Astrocyte of the cerebellum (primary cell): ENCODE results near the gene CLDND2.
"Not testable (repeated sequence)": the region's sequence is repeated elsewhere in the genome, so short reads cannot be mapped to it uniquely, and the experiment has no call there.

Source experiments
- DNase-seq: peaks from one replicate; pipeline ENCODE4 v3.0.0-alpha.2; 2011; ENCODE audit warnings: low read depth
- H3K4me3 ChIP-seq: 2 replicates; pipeline ENCODE4 v1.5.1; 2011; ENCODE audit warnings: mild to moderate bottlenecking, low read depth, low read length, moderate library complexity
- in situ Hi-C: cut with HindIII; loops from 2 replicates; pipeline ENCODE4 v1.10.0; 2017; ENCODE audit warnings: low sequenced_read_pairs
- TF ChIP-seq, protein P1 (sequence below): IDR thresholded peaks from 2 replicates; pipeline ENCODE4 v1.5.1; 2012; ENCODE audit warnings: low read length, low read depth, moderate library complexity, mild to moderate bottlenecking; ENCODE audit errors: missing control alignments

CLDND2 gene

DNA sequence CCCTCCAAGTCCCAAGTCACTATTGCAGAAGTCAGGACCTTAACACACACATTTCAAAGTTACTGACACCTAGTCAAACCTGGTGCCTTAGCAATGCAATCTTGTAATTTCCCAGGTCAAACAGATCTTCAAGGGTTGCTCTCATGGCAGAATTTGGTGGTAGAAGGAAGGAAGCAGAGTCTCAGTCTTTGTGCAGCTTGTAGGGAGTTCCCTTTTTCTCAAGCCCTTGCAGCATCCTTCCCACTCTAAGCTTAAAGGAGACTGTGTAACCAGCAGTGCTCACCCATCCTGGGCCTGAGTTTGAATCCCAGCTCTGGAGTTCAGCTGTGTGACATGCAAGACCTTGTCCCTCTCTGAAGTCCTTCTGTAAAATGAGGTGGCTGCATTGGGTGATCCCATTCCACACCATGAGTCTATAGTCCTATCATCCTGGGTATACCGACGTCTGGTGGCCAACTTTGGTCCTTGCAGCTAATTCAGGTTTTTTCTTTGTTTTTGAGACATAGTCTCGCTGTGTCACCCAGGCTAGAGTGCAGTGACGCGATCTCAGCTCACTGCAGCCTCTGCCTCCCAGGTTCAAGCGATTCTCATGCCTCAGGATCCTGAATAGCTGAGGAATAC, 38.8 kb upstream of the CLDND2 start:
- H3K4me3 ChIP-seq, result no peak overlapping the region
- TF ChIP-seq, protein P1, sequence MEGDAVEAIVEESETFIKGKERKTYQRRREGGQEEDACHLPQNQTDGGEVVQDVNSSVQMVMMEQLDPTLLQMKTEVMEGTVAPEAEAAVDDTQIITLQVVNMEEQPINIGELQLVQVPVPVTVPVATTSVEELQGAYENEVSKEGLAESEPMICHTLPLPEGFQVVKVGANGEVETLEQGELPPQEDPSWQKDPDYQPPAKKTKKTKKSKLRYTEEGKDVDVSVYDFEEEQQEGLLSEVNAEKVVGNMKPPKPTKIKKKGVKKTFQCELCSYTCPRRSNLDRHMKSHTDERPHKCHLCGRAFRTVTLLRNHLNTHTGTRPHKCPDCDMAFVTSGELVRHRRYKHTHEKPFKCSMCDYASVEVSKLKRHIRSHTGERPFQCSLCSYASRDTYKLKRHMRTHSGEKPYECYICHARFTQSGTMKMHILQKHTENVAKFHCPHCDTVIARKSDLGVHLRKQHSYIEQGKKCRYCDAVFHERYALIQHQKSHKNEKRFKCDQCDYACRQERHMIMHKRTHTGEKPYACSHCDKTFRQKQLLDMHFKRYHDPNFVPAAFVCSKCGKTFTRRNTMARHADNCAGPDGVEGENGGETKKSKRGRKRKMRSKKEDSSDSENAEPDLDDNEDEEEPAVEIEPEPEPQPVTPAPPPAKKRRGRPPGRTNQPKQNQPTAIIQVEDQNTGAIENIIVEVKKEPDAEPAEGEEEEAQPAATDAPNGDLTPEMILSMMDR, result peak; percentile 24
- in situ Hi-C loops, result no loop called here
- DNase-seq, result no peak

DNA sequence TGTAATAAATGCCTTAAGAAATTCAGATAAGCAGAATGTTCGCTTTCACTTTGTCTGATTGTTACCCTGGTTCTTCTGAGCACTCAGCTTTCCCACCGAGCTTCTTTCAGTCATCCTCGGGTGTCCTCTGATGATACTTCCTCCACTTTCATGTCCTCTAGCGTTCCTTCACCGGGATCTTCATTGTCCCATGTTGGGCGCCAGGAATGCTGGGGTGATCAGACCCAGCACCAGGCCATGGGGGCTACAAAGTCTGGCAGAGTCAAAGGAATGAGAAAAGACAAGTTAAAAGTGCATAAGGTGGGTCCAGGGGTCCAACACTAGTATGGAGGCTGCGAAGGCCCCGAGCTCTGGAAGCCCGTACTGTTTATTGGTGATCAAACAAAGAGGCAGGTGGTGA, 33.3 kb upstream of the CLDND2 start:
- TF ChIP-seq, protein P1, result no peak
- H3K4me3 ChIP-seq, result no peak overlapping the region
- no peak for DNase-seq
- in situ Hi-C loops, result no loop called here

DNA sequence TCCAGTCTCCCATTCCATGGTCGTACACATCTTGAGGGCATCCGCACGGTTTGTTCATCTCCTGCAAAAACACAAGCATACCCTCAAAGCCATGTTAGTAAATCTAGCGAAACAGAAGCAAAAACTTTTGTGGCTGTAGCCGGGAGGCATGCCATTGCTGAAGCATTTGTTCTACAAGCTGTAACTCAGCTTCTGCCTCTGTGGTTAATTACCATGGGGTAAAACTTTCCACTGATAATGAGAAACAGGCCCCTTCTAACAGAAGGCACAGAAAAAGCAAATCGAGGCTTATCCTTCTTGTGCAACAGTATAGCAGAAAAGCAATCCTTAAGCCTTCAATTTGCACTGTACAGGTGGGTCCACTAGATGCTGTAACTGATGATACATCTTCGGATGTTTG, 31.1 kb upstream of the CLDND2 start:
- in situ Hi-C loops, H3K4me3 ChIP-seq, DNase-seq: not testable (repeated sequence)

DNA sequence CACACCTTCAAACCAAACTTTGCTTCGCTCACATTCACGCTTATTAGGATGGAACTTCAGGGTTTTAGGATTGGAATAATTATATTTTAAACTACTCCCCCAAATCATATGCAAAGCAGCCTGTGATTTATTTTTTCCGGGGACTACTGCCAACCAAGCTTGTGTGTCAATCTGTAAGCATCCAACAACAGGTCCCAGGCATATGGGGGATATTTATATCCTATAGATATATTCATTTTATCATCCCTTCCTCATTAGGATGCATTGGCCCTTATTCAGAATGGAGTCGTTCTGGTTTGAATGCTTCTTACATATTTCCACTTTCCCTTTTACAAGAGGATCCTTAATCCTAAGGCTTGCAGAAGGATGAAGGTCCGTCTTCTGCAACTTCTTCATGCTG, 30.4 kb upstream of the CLDND2 start:
- no peak for DNase-seq
- H3K4me3 ChIP-seq, result no peak overlapping the region
- in situ Hi-C loops, result no loop called here
- TF ChIP-seq, protein P1, result no peak

DNA sequence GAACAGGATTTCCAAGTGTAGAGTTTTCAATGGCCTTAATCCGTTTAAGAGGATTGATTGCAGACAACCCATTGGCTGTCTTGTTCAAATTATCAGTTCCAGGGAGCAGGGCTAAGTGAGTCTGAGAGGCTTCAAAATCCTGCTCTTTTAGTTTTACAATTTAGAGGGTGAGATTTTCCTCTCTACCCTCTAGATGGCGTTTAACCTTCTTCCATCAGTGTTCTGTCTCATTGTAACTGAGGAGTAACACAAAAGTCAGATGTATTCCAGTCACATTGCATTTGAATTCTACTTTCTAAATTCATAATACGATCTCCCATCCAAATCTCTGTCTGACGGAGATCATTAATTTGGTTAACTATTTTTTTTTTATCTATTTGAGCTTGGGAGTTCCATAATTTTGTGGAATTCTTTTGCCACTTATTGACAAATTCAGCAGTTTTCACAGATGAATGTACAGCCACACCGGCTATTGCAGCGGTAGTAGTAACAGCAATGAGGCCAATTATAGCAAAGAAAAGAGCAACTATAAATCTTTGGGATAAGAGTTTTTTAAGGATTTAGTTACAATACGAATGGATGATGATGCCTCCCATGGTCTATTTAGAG, 29.4 kb upstream of the CLDND2 start:
- TF ChIP-seq, protein P1, result peak; percentile 51
- in situ Hi-C loops, result no loop called here
- no peak overlapping the region for H3K4me3 ChIP-seq
- DNase-seq, result no peak

DNA sequence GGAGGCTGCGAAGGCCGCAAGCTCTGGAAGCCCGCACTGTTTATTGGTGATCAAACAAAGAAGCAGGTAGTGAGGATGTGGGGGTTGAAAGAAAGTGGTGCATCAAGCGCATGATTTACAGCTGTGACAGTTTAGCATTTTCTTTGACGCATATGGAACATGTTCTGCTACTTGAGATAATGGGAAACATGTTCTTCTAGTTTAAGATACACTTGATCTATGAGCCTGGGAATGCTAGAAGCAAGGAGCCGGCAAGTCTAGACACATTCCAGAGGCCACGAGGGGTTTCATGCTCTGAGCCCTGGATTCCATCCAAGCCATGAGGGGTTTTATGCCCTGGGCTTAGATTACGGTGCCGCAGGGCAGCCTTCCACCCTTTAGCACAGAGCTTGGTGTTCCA, 28.6 kb upstream of the CLDND2 start:
- in situ Hi-C loops, H3K4me3 ChIP-seq, DNase-seq: not testable (repeated sequence)

DNA sequence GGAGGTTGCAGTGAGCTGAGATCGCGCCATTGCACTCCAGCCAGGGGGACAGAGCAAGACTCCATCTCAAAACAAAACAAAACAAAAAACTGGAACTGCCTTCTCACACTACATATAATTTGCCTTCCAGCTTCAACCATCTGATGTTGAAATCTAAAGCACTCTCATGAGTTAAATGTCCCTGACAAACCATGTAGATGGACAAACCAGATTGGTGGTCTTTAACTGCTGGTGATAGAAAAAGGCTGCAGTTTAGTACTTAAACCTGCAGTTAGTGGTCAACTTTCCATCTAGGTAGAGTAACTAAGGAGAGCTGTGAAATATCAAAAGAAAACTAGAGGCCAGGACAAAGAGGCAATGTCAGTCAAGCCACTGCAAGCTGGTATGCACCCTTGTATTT, 27.4 kb upstream of the CLDND2 start:
- no peak for DNase-seq
- TF ChIP-seq, protein P1, result no peak
- no peak overlapping the region for H3K4me3 ChIP-seq
- in situ Hi-C loops, result no loop called here
